HG03095 (cell line): ENCODE data around the gene DOCK8.

ENCODE experiments used
- ATAC-seq: cut with Tn5 transposase; IDR thresholded peaks from one replicate; pipeline ENCODE4 v1.9.1; 2021; ENCODE audit warnings: moderate library complexity; ENCODE audit not compliant: unreplicated experiment

DOCK8 gene

DNA sequence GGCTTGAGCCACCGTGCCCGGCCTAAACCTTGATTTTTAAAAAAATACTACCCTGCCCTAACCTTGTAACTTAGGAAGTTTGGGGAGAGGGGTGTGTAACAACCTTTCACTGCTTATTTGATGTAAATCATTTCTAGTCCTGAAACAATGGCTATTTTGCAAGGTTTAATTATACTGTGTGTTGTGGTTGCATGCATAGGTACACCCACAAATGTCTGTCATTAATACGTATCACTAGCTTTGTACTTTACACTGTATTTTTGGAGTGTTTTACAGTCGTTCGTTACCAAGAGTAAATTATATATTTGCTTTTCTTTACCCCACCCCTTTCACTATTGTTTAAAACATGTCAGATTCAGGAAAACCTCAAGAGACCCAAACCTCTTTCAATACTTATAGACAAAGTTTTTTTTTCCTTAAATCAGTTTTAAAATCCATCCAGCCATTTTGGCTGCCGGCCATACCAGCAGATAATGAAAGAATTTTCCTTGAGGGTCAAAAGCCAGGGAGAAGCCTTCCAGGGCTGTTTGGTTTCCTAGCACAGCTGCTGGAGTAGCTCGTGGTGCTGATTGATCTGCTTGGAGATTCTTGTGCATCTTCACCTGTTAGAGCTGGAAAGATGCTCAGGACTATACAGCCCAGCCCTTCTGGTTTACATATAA is 50.7 kb downstream of the DOCK8 start:
- no peak for ATAC-seq

DNA sequence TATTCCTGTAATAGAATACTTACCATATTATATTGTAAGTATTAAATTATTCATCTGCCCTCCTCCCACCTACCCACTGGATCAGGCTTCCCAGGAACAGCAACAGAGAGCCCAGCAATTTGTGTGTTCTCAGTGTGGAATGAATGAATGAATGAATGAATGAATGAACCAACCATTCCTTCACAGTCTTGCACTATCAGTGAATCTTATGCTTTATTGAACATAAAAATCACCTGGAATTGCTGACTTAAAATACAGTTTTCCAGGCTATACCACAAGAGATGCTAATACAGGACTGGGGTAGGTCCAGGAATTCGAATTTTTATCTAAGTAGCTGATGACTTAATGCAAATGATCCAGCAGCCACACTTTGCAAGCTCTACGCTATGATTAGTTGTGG is 51.6 kb downstream of the DOCK8 start:
- no peak for ATAC-seq

- ATAC-seq = no peak
Observed at GRCh38 chr9:268616-269015, 54.0 kb downstream of the DOCK8 start.

- ATAC-seq = no peak
Observed at GRCh38 chr9:269081-269711, 54.5 kb downstream of the DOCK8 start.

DNA sequence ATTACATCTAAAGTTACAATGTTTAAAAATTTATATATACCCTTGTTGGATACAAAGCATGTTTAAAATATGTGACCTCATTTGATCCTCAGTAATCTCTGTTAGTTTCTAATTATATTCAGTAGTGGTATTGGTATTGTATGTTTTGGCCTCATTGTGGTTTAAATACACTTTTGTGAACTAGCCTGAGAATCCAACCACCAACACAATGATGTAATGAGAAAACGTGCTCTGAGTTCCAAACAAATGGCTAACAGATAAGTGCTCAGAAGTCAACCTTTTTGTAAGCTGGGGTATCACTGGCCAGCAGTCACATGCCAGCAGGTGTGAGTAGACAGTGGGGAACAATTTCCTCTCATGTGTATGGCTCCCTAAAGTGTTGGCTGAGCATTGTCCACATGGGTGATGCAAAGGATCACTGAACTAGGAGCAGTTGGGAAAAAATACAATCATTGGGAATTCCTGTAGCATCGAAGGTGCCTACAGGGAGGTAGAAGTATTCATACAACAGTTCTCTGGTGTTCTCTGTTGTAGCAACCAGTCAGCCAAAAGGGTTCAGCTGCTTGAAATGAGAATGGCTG is 56.1 kb downstream of the DOCK8 start:
- no peak for ATAC-seq

- ATAC-seq = peak; percentile 96
Observed at GRCh38 chr9:272251-273213, 57.9 kb downstream of the DOCK8 start.

- no peak for ATAC-seq
Observed at GRCh38 chr9:274406-274805, 59.7 kb downstream of the DOCK8 start.

DNA sequence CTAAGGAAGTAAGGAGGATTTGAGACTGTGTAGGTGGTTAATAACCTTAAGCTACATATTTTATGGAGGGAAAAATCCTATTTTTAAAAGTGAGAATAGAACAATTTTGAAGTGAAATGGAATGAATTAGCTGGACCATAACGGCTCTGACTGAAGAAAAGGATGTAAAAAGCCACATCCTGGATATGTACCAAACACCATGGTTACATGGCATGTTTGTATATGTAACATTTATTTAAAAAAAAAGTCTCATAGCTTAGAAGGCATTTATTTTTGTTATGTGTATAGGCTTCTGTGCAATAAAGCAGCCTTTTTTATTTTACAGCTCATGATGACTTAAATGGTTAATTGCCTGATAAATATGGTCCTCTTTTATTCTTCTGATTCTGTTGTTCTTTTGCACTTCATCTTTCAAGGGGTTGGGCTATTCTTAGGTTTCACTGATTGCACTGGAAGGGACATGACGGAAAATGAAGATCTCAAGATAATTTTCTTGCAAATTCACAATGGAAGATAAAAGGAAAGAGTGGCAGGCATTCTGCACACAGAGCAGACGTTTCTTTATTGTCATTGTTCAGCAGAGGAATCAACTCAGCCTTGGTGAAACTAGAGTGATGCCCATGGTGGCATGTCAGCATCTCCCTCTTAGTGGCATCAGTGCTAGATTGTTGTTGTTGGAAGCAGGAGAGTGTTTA is 63.1 kb downstream of the DOCK8 start:
- no peak for ATAC-seq

GRCh38 chr9:278651-279050 is 64.0 kb downstream of the DOCK8 start:
- no peak for ATAC-seq

GRCh38 chr9:279674-280073 is 65.0 kb downstream of the DOCK8 start:
- no peak for ATAC-seq

- peak; percentile 47 for ATAC-seq
Observed at GRCh38 chr9:281741-282645, 67.3 kb downstream of the DOCK8 start.

GRCh38 chr9:286071-286740 is 71.5 kb downstream of the DOCK8 start:
- ATAC-seq = no peak

GRCh38 chr9:289121-289520 is 74.5 kb downstream of the DOCK8 start:
- no peak for ATAC-seq

DNA sequence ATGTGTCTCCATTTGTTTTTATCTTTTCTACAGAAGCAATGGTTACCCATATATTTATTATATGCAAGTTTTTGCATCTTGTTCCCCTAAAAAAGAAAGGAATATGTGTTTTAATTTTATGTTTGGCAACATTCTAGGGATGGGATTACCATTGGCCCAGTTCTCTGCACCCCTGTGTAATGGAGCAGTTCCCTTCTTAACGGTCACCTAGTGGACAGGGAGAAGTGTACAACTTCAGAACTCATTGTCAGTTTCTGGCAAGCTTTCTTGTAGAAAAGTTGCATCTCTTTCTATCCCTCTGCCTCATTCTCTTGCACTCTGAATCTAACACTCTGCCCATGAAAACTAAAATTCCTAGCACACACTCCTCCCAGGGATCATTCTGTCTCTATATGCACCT is 78.2 kb downstream of the DOCK8 start:
- no peak for ATAC-seq

GRCh38 chr9:295576-295975 is 80.9 kb downstream of the DOCK8 start:
- no peak for ATAC-seq

GRCh38 chr9:296411-296810 is 81.7 kb downstream of the DOCK8 start:
- ATAC-seq = no peak

DNA sequence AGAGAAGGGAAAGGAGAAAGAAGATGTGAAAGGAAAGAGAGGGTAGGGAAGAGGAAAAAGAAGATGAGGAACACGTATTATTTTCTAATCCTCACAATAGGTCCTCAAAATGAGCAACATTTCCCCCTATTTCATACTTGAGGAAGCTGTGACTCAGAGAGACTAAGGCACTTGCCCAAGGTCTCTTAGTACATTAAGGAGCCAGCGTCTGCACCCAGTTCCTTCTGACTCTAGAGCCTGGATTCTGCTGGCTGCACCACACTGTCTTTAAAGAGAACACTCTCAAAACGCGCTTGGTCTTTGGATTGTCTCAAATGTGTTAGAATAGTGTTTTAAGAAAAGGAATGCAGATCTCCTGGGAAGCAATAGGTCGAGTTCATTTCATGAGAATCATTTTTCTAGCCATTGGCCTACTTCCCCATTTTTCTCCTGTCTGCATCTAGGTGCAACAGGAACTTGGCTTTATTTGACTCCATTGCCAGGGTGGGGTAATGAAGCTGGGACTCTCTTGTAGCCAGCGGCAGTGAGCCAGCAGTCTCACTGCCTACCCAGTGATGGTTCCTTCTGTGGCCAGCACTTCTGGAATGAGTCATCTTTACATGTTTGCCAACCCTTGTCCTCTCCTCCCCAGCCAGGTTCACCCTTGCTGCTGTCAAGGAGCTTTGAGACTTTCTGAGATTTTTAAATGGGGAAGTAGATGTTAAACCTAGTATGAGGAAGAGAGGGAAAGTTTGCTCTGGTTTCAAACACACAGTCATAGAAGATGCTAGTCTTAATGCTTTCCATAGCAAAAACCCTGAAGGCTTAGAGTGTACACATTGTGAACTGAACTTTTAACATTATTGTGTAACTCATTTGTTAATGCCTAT is 82.7 kb downstream of the DOCK8 start:
- peak; percentile 93 for ATAC-seq

GRCh38 chr9:303502-303901 is 88.8 kb downstream of the DOCK8 start:
- ATAC-seq = no peak
